Measurements from ENCODE around the gene C6orf136. TPM values are rescaled to one million over a fixed set of nuclear protein-coding genes. Genes with fewer than 3 reads are reported as not detected.
A peak's percentile ranks its signal among the peaks of the same experiment; 100 is the strongest.

C6orf136 gene
- total and polyA plus RNA-seq, 9 of the 15 experiments (the other 6 are each of a cell fraction or from before 2014, with no cell fraction given): 14.1 to 63.1 (median 18.4) TPM

- no peak for TF ChIP-seq ZNF318 (IDR thresholded peaks at IDR 0.05; ENCODE audit: borderline replicate concordance in 1 of 2, low read depth in 1 of 2)
- TF ChIP-seq RBBP5 (IDR thresholded peaks at IDR 0.05; ENCODE audit: borderline replicate concordance, insufficient read depth, low read length, poor library complexity, severe bottlenecking): peak; percentile 89
- TF ChIP-seq ZSCAN29 (IDR thresholded peaks at IDR 0.05): no peak
- no peak for TF ChIP-seq IFI16 (CRISPR knock-in tag; IDR thresholded peaks at IDR 0.05)
- TF ChIP-seq ZNF277 (CRISPR knock-in tag; IDR thresholded peaks at IDR 0.05; ENCODE audit: borderline replicate concordance): no peak
- no peak for TF ChIP-seq NFXL1 (CRISPR knock-in tag; IDR thresholded peaks at IDR 0.05)
- TF ChIP-seq HDAC6 (IDR thresholded peaks at IDR 0.05; ENCODE audit: low read depth, low read length): no peak
- TF ChIP-seq ZNF507 (tag; conservative IDR thresholded peaks at IDR 0.05): no peak
- no peak for TF ChIP-seq HDGF (IDR thresholded peaks at IDR 0.05)
- TF ChIP-seq GMEB1 (CRISPR knock-in tag; IDR thresholded peaks at IDR 0.05): no peak
- TF ChIP-seq PHF8 (IDR thresholded peaks at IDR 0.05; ENCODE audit: borderline replicate concordance, low read length): peak; percentile 87
- TF ChIP-seq ZNF23 (CRISPR knock-in tag; IDR thresholded peaks at IDR 0.05): no peak
- TF ChIP-seq ZNF232 (CRISPR knock-in tag; IDR thresholded peaks at IDR 0.05): no peak
- TF ChIP-seq MECOM (CRISPR knock-in tag; IDR thresholded peaks at IDR 0.05): no peak
- no peak for TF ChIP-seq HMG20B (CRISPR knock-in tag; IDR thresholded peaks at IDR 0.05)
Measured at GRCh38 chr6:30647242-30648116, 546 bp downstream of the C6orf136 start (continued).

Measured in K562 (cell line).